HUES64 (cell line): ENCODE measurements around the gene MAP3K12.

Experiments used
- H3K27ac ChIP-seq: 2 replicates; pipeline ENCODE4 v1.7.0; 2013; ENCODE audit warnings: low read depth, low read length, inconsistent platforms
- H3K27me3 ChIP-seq: 2 replicates; pipeline ENCODE4 v1.6.1; 2013; ENCODE audit warnings: mild to moderate bottlenecking, low read length; ENCODE audit not compliant: insufficient read depth
- H3K36me3 ChIP-seq: 2 replicates; pipeline ENCODE4 v1.6.1; 2013; ENCODE audit warnings: mild to moderate bottlenecking, low read length; ENCODE audit not compliant: insufficient read depth
- H3K4me1 ChIP-seq: 2 replicates; pipeline ENCODE4 v1.6.1; 2013; ENCODE audit warnings: mild to moderate bottlenecking, low read length, moderate library complexity; ENCODE audit not compliant: insufficient read depth
- H3K4me3 ChIP-seq: 2 replicates; pipeline ENCODE4 v1.5.1; 2013; ENCODE audit warnings: mild to moderate bottlenecking, low read length, moderate library complexity
- H3K9ac ChIP-seq: 2 replicates; pipeline ENCODE4 v1.6.1; 2013; ENCODE audit warnings: mild to moderate bottlenecking, low read depth, low read length
- H3K9me3 ChIP-seq: 2 replicates; pipeline ENCODE4 v1.6.1; 2013; ENCODE audit warnings: low read depth, low read length; ENCODE audit not compliant: insufficient read depth
- WGBS: fragments of 150-250, 120-280 bp; methylation state at CpG from one replicate; pipeline ENCODE4 v1.1.7; 2013; ENCODE audit warnings: missing lambda C conversion rate; 5-methylcytosine and 5-hydroxymethylcytosine counted together

The MAP3K12 gene

GRCh38 chr12:53500142-53500775 lies 1.0 kb upstream of the MAP3K12 start:
- no peaks in the 10 kb centered on the region for H3K9me3 ChIP-seq
- H3K36me3 ChIP-seq: peaks cover 20% of the 10 kb centered on the region
- peak overlapping the region; percentile 70 for H3K4me3 ChIP-seq
- H3K4me1 ChIP-seq: peaks cover 33% of the 10 kb centered on the region
- peak overlapping the region; percentile 59 for H3K9ac ChIP-seq
- no peaks in the 10 kb centered on the region for H3K27me3 ChIP-seq
- WGBS: 10% methylated on average over 17 of the region's 17 CpGs
- H3K27ac ChIP-seq: peak overlapping the region; percentile 79; the same call in 1 of the 2 replicates

GRCh38 chr12:53498235-53498630 lies 1.0 kb downstream of the MAP3K12 start:
- peak overlapping the region; percentile 53; the same call in 1 of the 2 replicates for H3K27ac ChIP-seq
- 0 out of 2 replicates have a peak, but pooled peaks cover under 1% of the 10 kb centered on the region for H3K36me3 ChIP-seq
- no peak overlapping the region for H3K9ac ChIP-seq
- H3K27me3 ChIP-seq: no peaks in the 10 kb centered on the region
- H3K4me1 ChIP-seq: peaks cover 46% of the 10 kb centered on the region
- WGBS: 64% methylated on average over 2 of the region's 2 CpGs
- H3K9me3 ChIP-seq: no peaks in the 10 kb centered on the region
- H3K4me3 ChIP-seq: peak overlapping the region; percentile 70

- 96% methylated on average over 3 of the region's 3 CpGs for WGBS
- H3K27ac ChIP-seq: no peak overlapping the region
- no peaks in the 10 kb centered on the region for H3K9me3 ChIP-seq
- H3K9ac ChIP-seq: no peak overlapping the region
- H3K4me1 ChIP-seq: peaks cover 46% of the 10 kb centered on the region
- H3K27me3 ChIP-seq: no peaks in the 10 kb centered on the region
- H3K36me3 ChIP-seq: no peaks in the 10 kb centered on the region
- no peak overlapping the region for H3K4me3 ChIP-seq
These were observed 1.8 kb downstream of the MAP3K12 start for GRCh38 chr12:53497461-53497860.

GRCh38 chr12:53496752-53497032 lies 2.6 kb downstream of the MAP3K12 start:
- Histone ChIP-seq H3K36me3 (no peaks in the 10 kb centered on the region), H3K4me3 (no peak overlapping the region), H3K9ac (no peak overlapping the region), H3K4me1 (peaks cover 43% of the 10 kb centered on the region), H3K27ac (no peak overlapping the region), H3K9me3 (no peaks in the 10 kb centered on the region), H3K27me3 (no peaks in the 10 kb centered on the region)
- 100% methylated on average over 1 of the region's 1 CpG for WGBS

- Histone ChIP-seq H3K9ac (peak overlapping the region; percentile 8; the same call in 1 of the 2 replicates), H3K27me3 (no peaks in the 10 kb centered on the region), H3K4me3 (peak overlapping the region; percentile 22; the same call in 1 of the 2 replicates), H3K36me3 (no peaks in the 10 kb centered on the region), H3K4me1 (peaks cover 40% of the 10 kb centered on the region), H3K9me3 (no peaks in the 10 kb centered on the region), H3K27ac (peak overlapping the region; percentile 30; the same call in 1 of the 2 replicates)
- 51% methylated on average over 3 of the region's 5 CpGs for WGBS
These were observed 3.1 kb downstream of the MAP3K12 start for GRCh38 chr12:53495903-53496751.

GRCh38 chr12:53493610-53494391 lies 5.5 kb downstream of the MAP3K12 start:
- peak overlapping the region; percentile 68; the same call in 1 of the 2 replicates for H3K27ac ChIP-seq
- H3K4me1 ChIP-seq: peaks cover 33% of the 10 kb centered on the region
- H3K27me3 ChIP-seq: no peaks in the 10 kb centered on the region
- peak overlapping the region; percentile 63 for H3K4me3 ChIP-seq
- peak overlapping the region; percentile 48 for H3K9ac ChIP-seq
- 28% methylated on average over 11 of the region's 11 CpGs for WGBS
- no peaks in the 10 kb centered on the region for H3K9me3 ChIP-seq
- H3K36me3 ChIP-seq: no peaks in the 10 kb centered on the region

- H3K4me1 ChIP-seq: peaks cover 27% of the 10 kb centered on the region
- 1% methylated on average over 51 of the region's 52 CpGs for WGBS
These were observed 6.2 kb downstream of the MAP3K12 start for GRCh38 chr12:53492830-53493609.

GRCh38 chr12:53492188-53492587 lies 7.1 kb downstream of the MAP3K12 start:
- peak overlapping the region; percentile 81 for H3K27ac ChIP-seq

More at GRCh38 chr12:53492830-53493609, 6.2 kb downstream of the MAP3K12 start:
- H3K27me3 ChIP-seq: no peaks in the 10 kb centered on the region
- H3K36me3 ChIP-seq: no peaks in the 10 kb centered on the region
- peak overlapping the region; percentile 76 for H3K9ac ChIP-seq
- H3K9me3 ChIP-seq: no peaks in the 10 kb centered on the region
- peak overlapping the region; percentile 63 for H3K4me3 ChIP-seq
- peak overlapping the region; percentile 81 for H3K27ac ChIP-seq

GRCh38 chr12:53489242-53489864 lies 9.9 kb downstream of the MAP3K12 start:
- H3K4me1 ChIP-seq: peaks cover 10% of the 10 kb centered on the region; the same call in 1 of the 2 replicates
- peaks cover 24% of the 10 kb centered on the region for H3K36me3 ChIP-seq
- 93% methylated on average over 5 of the region's 5 CpGs for WGBS
- H3K27ac ChIP-seq: no peak overlapping the region
- H3K27me3 ChIP-seq: no peaks in the 10 kb centered on the region
- no peak overlapping the region for H3K4me3 ChIP-seq
- no peak overlapping the region for H3K9ac ChIP-seq
- no peaks in the 10 kb centered on the region for H3K9me3 ChIP-seq

More at GRCh38 chr12:53492188-53492587, 7.1 kb downstream of the MAP3K12 start:
- Histone ChIP-seq H3K4me3 (peak overlapping the region; percentile 63), H3K9me3 (no peaks in the 10 kb centered on the region), H3K27me3 (no peaks in the 10 kb centered on the region), H3K4me1 (peaks cover 23% of the 10 kb centered on the region), H3K9ac (peak overlapping the region; percentile 76), H3K36me3 (no peaks in the 10 kb centered on the region)
- 62% methylated on average over 20 of the region's 20 CpGs for WGBS
